ENCODE data around the gene KRT40. TPM values are rescaled to one million over a fixed set of nuclear protein-coding genes. Genes with fewer than 3 reads are reported as not detected.

KRT40 gene
- total RNA-seq = 7.7 TPM

DNA sequence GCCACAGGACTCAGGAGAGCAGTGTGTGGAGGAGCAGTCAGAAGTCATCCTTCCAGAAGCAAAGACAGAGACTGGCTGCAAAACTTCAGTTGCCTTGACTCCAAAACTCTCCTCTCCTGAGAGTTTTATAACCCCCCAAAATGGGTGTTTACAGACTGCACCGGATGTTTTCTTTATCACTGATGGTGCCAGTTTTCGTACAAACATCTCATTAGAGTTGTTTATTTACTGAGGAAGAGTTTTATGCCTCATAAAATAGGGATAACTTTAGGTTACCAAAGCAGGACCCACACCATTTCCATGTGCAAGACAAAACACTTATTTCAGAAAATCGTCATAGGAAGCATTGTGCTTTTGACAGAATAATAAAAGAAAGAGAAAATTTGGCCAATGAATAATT lies at the start of gene KRT40:
TSS of gene KRT40 (minus strand) at position 101 of the 400 bp plus-strand sequence. CDS start at position 48, 53 bp downstream.
- DNase-seq = no peak

DNA sequence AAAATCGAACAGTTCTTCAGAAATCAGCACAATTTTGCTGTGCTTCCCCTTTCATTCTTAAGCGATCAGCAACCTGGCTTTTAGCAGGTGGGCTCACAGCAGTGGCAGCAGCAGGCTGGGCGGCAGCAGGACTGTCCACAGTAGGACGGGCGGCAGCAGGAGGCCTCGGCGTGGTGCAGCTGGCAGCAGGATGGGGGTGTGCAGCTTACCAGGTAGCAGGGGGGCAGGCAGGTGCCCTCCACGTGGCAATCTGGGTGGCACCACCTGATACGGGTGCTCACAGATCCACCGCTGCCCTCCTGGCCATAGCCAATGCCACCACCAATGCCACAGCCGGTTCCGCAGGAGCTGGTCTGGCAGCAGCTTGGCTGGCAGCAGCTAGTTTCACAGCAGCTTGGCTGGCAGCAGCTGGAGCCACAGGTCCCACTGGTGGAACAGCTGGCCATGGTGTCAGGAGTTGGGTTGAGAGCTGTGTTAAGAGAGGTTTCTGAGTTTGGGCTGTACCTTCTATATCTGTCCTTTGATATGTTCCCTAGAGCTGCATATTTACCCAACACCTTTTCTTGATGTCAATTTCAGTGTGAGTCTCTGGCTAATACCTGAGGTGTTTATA lies 45.6 kb upstream of the KRT40 start, which contains the start of gene KRTAP1-4:
TSS of gene KRTAP1-4 (minus strand) at position 563 of the 613 bp plus-strand sequence. CDS start at position 446, 117 bp downstream.
- DNase-seq = no peak

DNA sequence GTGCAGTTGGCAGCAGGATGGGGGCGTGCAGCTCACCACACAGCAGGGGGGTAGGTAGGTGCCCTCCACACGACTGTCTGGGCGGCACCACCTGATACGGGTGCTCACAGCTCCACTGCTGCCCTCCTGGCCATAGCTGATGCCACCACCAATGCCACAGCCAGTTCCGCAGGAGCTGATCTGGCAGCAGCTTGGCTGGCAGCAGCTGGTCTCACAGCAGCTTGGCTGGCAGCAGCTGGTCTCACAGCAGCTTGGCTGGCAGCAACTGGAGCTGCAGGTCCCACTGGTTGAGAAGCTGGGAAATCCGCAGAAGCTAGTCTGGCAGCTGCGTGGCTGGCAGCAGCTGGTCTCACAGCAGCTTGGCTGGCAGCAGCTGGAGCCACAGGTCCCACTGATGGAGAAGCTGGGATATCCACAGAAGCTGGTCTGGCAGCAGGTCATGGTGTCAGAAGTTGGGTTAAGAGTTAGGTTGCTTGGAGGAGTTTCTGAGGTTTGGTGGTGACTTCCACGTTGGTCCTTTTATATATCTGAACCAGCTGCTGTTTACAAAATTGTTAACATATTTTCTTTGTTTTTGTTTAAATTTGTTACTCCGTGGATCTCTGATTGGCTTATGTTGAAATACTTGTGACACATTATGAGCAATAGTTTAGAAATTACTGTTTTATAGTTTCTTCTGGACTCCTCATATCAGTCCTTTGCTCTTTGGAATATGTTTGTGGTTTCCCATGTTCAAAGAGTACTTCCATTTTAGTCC lies 42.8 kb upstream of the KRT40 start, which contains the start of gene KRTAP1-5:
TSS of gene KRTAP1-5 (minus strand) at position 494 of the 757 bp plus-strand sequence. CDS start at position 441, 53 bp downstream.
- DNase-seq = peak; percentile 77

DNA sequence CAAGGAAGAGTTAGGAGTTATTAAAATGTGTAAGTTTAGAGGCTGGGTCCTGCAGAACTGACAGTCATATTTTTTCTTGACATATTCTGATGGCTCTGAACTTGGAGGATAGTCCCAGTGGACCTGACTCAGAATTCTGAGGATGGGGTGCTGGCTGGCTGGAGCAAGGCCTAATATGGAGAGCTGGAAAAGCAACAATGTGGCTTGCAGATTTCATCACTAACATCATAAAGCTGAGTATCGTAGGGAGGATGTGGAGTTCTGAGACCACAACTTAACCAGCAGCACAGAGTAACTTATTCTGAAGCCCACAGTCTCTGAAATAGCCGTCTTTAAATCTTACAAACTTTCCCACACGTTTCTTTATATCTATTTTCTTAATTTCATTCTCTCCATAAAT lies 40.6 kb upstream of the KRT40 start:
- DNase-seq = no peak

DNA sequence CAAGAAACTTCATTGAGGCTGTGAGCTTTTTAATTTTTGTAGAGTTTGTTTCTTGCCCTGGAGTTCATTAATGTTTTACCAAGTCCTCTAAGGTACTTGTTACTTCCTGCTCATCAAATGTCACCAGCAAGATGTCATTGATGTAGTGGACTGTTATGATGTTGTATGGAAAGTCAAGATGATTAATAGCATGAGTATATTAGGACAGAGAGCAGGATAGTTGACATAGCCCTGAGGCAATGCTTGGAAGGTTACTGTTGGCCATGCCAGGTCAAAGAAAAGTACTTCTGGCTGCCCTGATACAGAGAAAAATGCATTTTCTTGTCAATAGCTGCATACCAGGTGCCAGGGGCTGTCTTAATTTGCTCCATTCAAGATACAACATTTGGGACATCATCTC lies 36.2 kb upstream of the KRT40 start:
- no peak for DNase-seq

DNA sequence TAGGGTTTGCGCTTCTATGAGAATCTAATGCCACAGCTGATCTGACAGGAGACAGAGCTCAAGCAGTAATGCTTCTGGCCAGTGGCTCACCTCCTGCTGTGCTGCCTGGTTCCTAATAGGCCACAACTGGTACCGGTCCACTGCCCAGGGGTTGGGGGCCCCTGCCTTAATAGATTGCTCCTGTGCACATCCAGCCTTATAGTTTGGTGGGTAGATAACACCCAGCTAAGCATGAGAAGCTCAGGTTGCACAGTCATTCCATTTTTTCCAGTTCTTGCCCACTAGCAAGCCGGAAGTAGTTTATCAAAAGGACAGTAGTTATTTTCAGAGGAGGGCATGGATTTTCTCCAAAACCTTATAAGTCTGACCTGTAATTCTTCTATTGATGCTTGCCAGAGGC lies 35.3 kb upstream of the KRT40 start:
- DNase-seq = no peak

DNA sequence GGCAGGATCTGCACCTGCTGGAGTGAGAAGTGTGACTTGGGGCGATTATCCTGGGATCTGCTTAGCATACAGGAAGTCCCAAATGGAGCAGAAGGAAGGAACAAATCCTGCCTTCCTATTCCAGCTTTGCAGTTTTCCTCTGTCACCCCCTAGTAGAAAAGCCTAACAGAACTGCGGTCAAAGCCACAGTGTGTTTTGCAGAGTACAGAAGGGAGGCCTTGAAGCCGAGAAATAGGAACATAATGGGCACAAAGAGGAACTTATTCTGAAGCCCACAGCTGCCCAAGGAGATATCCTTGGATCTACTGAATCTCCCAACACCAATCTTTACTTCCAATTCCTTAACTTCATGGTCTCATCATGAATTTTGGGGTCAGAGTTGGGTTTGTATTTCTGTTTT lies 34.4 kb upstream of the KRT40 start:
- DNase-seq = no peak

DNA sequence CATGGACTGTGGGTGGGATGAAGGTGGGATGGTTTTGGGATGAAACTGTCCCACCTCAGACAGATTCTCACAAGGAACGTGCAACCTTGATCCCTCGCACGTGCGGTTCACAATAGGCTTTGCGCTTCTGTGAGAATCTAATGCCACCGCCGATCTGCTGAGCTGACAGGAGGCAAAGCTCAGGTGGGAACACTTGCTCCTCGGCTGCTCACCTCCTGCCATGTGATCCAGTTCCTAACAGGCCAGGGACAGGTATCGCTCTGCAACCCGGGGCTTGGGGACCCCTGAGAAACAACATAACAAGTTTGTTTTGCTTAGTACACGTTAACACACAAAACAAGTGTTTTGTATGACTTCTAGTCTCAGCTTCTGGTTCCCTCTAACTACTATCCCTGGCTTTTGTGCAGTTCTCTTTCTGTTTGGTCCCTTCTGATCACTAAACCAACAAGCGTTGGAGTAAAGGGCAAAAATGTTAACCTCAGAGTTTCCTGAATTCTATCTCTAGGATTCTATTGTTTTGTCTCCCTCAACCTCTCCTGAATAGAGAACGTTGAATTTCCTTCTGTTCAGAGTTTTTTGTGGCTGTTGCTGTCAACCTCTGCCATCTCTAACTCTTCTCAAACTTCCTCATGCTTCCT lies 32.6 kb upstream of the KRT40 start:
- DNase-seq = no peak

DNA sequence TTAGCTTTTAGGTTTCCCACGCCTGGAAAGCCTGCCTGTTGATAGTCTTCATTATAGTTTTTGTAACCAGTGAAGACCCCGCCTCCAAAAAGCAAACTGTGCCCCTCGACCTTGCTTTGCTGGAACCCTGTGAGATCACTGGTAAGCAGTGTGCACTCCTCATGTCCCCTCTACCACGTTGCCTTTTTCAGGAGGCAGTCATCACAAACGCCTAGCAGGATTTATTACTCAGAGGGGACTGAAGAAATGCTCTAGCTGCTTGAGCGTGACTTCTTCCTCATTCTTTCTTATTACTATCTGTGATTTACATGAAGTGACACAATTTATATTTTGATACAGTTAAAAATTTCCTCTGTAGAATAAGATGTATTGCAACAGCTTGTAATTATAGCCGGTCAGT lies 31.3 kb upstream of the KRT40 start:
- DNase-seq = no peak

DNA sequence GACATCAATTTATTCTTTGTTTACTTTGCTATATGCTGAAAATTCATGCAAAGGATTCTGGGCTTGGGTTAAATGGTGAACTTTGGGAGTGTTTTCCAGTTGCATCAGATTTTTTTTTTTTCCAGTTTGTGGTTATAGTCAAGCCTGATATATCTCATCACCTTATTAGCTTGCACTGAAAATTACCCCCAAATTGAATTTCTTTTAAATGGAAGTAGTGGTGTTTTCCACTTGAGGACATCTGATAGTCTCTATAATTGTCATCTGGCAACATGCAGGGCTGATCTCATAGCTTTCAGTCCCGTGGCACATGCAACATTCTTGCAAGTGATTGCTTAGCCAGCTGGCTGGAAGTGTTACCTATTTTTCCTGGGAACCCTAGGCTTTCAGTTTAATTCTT lies 29.5 kb upstream of the KRT40 start:
- peak; percentile 73 for DNase-seq

DNA sequence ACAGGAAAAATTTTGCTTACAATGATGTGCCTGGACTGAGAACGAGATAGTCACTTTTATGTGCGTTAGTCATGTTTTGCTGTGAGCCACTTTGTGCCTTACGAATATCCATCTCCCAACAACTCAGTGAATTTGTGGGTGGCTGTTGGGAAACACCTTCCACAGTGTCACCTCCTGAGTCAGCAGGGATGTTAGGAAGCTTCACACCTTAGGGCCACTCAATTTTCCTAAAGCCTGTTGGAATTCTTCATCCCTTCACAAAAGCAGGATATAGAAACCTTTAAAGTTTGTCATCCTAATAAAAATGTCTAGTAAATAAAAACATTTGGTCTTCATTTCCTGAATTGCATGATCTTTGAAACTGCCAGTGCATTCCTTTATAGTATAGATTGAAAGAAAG lies 29.1 kb upstream of the KRT40 start:
- DNase-seq = no peak

DNA sequence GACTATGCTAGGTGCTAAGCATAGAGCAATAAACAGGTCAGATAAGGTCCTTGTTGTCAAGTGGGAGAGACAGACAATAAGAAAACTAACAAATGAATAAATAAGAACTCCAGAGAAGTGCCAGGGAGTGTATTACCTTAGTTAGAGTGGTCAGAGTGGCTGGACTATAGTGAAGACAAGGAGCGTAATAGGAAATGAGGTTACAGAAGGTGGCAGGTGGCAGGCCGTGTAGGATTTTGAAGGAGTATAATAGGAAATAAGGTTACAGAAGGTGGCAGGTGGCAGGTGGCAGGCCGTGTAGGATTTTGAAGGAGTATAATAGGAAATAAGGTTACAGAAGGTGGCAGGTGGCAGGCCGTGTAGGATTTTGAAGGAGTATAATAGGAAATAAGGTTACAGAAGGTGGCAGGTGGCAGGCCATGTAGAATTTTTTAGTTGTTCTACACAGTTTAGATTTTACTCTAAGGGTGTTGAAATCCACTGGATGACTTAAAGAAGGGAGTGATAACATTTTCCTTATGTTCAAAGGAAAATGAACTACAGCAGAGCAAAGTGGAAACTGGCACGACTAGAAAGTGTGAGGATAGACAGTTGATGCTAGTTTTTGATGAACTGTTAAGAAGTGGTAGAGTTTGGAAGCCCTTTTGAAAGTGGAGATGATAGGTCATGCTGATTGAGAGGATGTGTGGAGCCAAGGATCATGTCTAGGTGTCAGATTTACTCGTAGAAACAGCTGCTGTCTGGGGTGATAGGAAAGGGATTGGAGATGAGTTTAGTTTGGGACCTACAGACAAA lies 28.4 kb upstream of the KRT40 start:
- peak; percentile 44 for DNase-seq

DNA sequence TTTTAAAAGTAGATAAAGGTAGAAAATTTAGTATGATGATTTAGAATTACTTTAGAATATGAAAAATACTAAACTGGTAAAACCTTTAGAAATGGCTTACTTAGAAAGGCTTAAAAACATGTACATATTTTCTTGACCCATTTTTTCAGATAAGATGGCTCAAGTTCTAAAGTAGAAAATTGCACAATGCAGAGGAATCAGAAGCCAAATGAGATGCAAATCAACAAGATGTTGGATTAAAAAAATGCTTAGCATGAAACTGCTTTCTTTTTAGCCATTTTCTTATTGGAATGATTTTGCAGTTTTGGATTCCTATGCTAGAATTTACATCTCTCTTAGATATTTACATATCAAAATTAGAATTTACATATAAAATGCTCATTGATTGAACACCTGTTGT lies 26.3 kb upstream of the KRT40 start:
- no peak for DNase-seq

DNA sequence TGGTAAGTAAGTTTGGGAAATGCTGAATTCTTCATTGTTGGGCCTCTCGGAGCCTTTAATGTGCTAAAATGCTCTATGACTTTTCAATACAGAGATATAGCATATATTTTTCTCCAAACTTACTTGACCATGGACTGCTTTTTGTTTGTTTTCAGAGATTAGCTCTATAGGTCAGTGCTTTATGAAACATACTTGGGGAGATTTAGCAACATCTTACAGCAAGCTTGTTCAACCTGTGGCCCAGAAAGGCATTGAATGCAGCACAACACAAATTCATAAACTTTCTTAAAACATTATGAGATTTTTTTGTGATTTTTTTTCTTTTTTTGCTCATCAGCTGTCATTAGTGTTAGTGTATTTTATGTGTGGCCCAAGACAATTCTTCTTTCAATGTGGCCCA lies 25.8 kb upstream of the KRT40 start:
- DNase-seq = no peak

DNA sequence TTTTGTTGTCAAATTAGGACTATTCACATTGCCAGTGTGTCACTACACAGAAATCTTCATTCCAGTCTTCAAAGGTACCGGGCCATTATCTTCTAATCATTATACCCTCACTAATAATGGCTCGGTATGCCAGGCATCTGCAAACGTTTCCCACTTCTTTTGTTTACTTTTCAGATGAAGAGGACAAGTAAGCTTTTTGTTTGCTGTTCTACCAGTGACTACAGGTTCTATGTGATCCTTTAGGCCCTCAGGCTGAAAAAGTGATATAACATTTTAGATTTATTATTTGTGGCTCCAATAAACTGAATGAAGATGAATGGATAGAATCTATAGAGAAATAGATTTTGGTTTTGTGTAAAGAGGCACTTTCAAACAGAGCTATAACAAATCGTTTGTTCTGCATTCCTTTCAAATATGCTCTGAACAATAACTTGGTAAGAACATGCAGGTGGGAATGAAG lies 25.2 kb upstream of the KRT40 start:
- no peak for DNase-seq

DNA sequence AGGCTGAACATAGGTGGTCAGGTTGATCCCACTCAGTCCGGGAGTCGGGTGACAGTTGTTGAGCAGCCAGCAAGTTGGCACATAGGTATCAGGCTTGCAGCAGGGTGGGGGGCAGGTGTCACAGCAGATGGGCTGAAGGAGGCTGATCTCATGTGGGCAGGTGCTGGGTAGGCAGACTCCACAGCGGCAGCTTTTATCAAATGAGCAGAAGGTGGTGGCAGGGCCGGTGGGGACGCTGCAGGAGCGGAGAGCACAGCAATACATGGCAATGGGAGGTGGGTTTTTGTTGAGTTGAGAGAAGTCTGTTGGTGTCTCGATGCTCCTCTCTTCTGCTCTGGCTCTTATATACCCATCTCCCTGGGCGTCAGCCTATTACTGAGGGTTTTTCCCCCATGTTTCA lies 24.7 kb upstream of the KRT40 start, which contains the start of gene KRTAP3-1:
TSS of gene KRTAP3-1 (minus strand) at position 318 of the 400 bp plus-strand sequence. CDS start at position 264, 54 bp downstream.
- DNase-seq = peak; percentile 16

DNA sequence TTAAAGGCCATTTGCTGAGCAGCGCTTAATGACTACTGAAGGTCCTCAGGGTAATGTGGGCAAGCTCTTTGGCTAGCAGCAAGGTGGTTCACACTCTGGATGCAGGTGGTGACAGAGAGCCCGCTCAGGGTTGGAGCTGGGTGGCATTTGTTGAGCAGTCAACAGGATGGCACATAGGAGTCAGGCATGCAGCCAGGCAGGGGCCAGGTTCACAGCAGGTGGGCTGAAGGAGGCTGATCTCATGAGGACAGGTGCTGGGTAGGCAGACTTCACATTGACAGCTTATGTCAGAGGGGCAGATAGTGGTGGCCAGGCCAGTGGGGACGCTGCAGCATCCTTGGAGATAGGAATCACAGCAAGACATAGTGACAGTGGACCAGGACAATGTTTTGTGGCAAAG lies 20.3 kb upstream of the KRT40 start:
- DNase-seq = peak; percentile 27

DNA sequence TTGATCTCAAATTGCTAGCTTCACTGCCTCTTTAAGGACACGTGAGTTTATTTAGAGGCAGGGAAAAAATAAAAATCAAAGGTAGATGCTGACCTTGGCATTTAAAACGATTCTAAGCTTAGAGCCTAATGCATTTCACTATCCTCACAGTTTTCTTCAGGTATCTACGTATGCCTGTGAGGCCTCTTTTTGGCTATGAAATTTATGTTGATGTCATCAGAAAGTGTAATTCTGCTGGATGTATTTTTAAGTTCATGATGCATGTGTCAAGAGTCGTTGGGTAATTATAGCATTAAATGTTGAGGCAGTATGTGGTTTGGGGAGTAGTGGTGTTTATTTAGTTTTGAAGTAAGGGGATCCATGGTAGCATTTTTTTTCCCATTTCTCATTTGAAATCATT lies 19.8 kb upstream of the KRT40 start:
- no peak for DNase-seq

DNA sequence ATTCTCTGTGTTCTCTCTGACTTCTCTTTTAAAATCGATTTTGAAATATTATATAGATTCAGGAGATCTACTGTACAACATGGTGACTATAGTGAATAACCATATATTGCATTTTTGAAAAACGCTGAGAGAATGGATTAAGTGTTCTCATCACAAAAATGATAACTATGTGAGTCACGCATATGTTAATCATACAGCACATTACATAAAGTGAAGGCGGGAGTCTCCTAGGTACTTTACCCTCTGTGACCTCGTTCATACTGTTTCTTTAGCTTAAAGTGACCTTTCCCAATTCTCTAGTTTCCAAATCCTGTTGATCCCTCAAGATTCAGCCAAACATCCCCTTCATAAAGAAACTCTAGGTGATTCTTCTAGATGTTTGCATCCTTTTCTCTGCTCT lies 18.7 kb upstream of the KRT40 start:
- no peak for DNase-seq

DNA sequence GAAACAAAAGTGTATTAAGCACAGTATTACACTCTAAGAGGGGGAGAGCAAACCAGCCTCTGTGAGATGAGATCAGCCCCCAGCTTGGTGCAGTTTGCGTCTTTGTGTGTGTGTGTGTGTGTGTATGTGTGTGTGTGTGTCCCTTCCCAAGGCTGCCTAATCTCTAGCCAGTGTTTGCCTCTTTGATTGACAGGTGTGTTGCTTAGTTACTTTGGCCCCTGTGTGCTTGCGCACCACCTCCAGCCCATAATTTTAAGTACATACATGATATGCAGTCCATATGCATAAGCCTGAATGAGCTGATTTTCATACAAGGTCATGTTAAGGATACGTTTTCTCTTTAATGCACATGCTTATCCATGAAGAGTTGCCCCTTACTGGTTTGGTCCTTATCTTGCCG lies 17.7 kb upstream of the KRT40 start:
- no peak for DNase-seq

DNA sequence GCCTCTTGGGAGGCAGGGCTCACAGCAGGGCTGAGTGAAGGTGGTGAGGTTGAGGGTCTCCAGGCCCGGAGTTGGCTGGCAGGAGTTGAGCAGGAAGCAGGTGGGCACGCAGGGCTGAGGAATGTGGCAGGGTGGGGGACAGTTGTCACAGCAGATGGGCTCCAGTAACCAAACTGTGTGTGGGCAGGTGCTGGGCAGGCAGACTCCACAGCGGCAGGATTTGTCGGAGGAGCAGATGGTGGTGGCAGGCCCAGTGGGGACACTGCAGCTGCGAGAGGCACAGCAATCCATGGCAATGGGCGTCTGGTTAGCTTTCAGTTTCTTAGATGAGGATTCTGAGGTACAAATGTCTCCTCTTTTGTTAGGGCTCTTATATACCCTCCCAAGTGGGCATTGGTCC lies 15.4 kb upstream of the KRT40 start, which contains the start of gene KRTAP3-2:
TSS of gene KRTAP3-2 (minus strand) at position 344 of the 400 bp plus-strand sequence. CDS start at position 291, 53 bp downstream.
- peak; percentile 56 for DNase-seq

DNA sequence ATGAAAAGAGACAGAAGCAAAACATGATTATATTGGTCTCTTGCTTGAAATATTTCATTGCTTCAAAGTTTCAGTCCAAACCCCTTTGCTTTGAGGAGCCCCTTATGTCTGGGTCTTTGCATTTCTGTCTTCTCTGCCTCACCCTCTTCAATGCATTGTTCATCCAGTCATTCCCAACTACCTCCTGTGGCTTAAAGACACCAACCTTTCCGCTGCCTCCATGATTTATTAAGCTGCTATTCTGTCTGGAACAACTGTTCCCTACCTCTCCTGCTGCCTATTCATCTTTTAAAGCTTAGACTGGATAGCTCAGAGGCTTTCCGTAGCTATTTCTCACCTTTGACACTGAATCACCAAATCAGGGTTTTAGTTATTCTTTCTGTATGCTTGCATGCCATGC lies 13.2 kb upstream of the KRT40 start:
- DNase-seq = no peak
